ENCODE results near the gene KCNQ4. TPM values are rescaled to one million over a fixed set of nuclear protein-coding genes. Genes with fewer than 3 reads are reported as not detected.

KCNQ4 gene
- total and polyA plus RNA-seq, 2 experiments from 2014 or later, result 1.3 to 3.0 TPM

GRCh38 chr1:40788561-40789341 is 5.2 kb downstream of the KCNQ4 start (continued):
- TF ChIP-seq ZNF462 (CRISPR knock-in tag; IDR thresholded peaks at IDR 0.05) (no peak), POLR2AphosphoS5 (IDR thresholded peaks at IDR 0.05; ENCODE audit: low read depth) (no peak), ETS1 (IDR thresholded peaks at IDR 0.05) (no peak), JUNB (IDR thresholded peaks at IDR 0.05; ENCODE audit: unreplicated experiment) (no peak), REST (IDR thresholded peaks at IDR 0.05; ENCODE audit: unreplicated experiment) (no peak), NANOG (IDR thresholded peaks at IDR 0.05; ENCODE audit: borderline replicate concordance) (no peak), EZH2 (IDR thresholded peaks at IDR 0.05; ENCODE audit: low read depth, unreplicated experiment) (no peak)

Data from GM23338 (cell line).